ENCODE results near the gene PLEKHG4B. TPM values are rescaled to one million over a fixed set of nuclear protein-coding genes. Genes with fewer than 3 reads are reported as not detected.

PLEKHG4B gene
- total and polyA plus RNA-seq, 2 of the 8 experiments (the other 6 are each of a cell fraction or from before 2014, with no cell fraction given), result 31.1 to 43.6 TPM

GRCh38 chr5:141211-141610 is 49.2 kb downstream of the PLEKHG4B start:
- H3K79me1 ChIP-seq (ENCODE audit: low read depth, low read length), result peaks cover 10% of the 10 kb centered on the region
- H4K20me1 ChIP-seq (replicated peaks in 1 of 2; ENCODE audit: control insufficient read depth in 1 of 2, insufficient read depth in 2 of 2, low read length in 2 of 2), result peaks cover 8 to 17% of the 10 kb centered on the region in 2 experiments
- DNase-seq (ENCODE audit: low read depth in 1 of 2, low spot score in 2 of 2), result no peak
- H3K56ac ChIP-seq (replicated peaks; ENCODE audit: insufficient read length, low read depth, low read length), result no peak overlapping the region
- H3K27ac ChIP-seq (ENCODE audit: low read depth, low read length), result no peak overlapping the region
- no peak overlapping the region for H2AFZ ChIP-seq (ENCODE audit: low read length)
- H3K4me2 ChIP-seq (ENCODE audit: insufficient read depth in 1 of 2, low read depth in 2 of 2, low read length in 2 of 2), result no peak overlapping the region
- no peak overlapping the region for H3K18ac ChIP-seq (ENCODE audit: extremely low read depth, low read length)
- no peak overlapping the region for H2BK120ac ChIP-seq (replicated peaks; ENCODE audit: low read depth, low read length)
- H3K27me3 ChIP-seq (replicated peaks in 1 of 4; ENCODE audit: control insufficient read depth in 3 of 4, extremely low read depth in 1 of 4, insufficient read depth in 3 of 4, low read length in 3 of 4), result no peaks in the 10 kb centered on the region
- H3K36me3 ChIP-seq (ENCODE audit: control insufficient read depth in 2 of 4, insufficient read depth in 4 of 4, low read length in 3 of 4), result peaks cover 8 to 54% (median 33%) of the 10 kb centered on the region in 4 experiments; a peak in 7 of 8 replicates
- WGBS, 2 experiments (ENCODE audit: extremely low coverage in 1 of 2, insufficient coverage in 1 of 2, insufficient read length in 1 of 2, insufficient replicate concordance in 2 of 2, low coverage in 1 of 2, low lambda C conversion rate in 2 of 2, missing lambda C conversion rate in 1 of 2), result 84% methylated on average over 13 of the region's 13 CpGs; no CpG with 5 or more reads in 1 of the 2 experiments
- no peak overlapping the region for H4K5ac ChIP-seq (ENCODE audit: insufficient read length, low read depth, low read length)
- H3K23ac ChIP-seq (ENCODE audit: insufficient read length), result no peak overlapping the region
- H3K9me3 ChIP-seq (ENCODE audit: insufficient read depth in 2 of 2, low read depth in 1 of 2, low read length in 1 of 2), result peaks cover 0 to 8% of the 10 kb centered on the region in 2 experiments; a peak in 2 of 4 replicates
- no peak overlapping the region for H3K14ac ChIP-seq (ENCODE audit: insufficient read length)
- no peak overlapping the region for H2BK15ac ChIP-seq (ENCODE audit: low read length)
- TF ChIP-seq BACH1 (IDR thresholded peaks at IDR 0.05; ENCODE audit: low read length) (no peak), RNF2 (IDR thresholded peaks at IDR 0.05; ENCODE audit: borderline replicate concordance, low read depth, low read length, missing control alignments, poor library complexity, severe bottlenecking) (no peak), KDM5A (IDR thresholded peaks at IDR 0.05; ENCODE audit: low read length) (no peak), SIRT6 (IDR thresholded peaks at IDR 0.05; ENCODE audit: low read length) (no peak), USF2 (IDR thresholded peaks at IDR 0.05; ENCODE audit: low read length) (no peak), KDM1A (IDR thresholded peaks at IDR 0.05; ENCODE audit: borderline replicate concordance, low read length) (no peak)
- ChIA-PET CTCF (ENCODE audit: partially characterized antibody) (interaction anchor here (1.0 kb wide), 1 partner anchor 100 kb away, joined by 3 read pairs; no protein-coding TSS in a partner anchor), POLR2A (ENCODE audit: partially characterized antibody) (interaction anchor here (0.6 to 1.0 kb wide), 2 partner anchors 12 to 130 kb away, joined by 3 to 4 read pairs; partner anchors contain the start of gene PDCD6)
- peaks cover 0 to 13% of the 10 kb centered on the region in 2 experiments; a peak in 2 of 4 replicates for H3K79me2 ChIP-seq (ENCODE audit: control insufficient read depth in 1 of 2, insufficient read depth in 2 of 2, low read length in 2 of 2)
- no peak overlapping the region for H2BK12ac ChIP-seq (ENCODE audit: low read depth, low read length)
- no peak for FAIRE-seq
- H3K4ac ChIP-seq (replicated peaks; ENCODE audit: insufficient read length, low read depth, low read length), result no peak overlapping the region
- no peak overlapping the region for H3K4me3 ChIP-seq (ENCODE audit: extremely low read depth in 1 of 4, insufficient read depth in 2 of 4, low read depth in 3 of 4, low read length in 4 of 4)
- H3K9ac ChIP-seq (replicated peaks in 1 of 4; ENCODE audit: extremely low read depth in 1 of 4, low read depth in 3 of 4, low read length in 3 of 4), result no peak overlapping the region
- H4K91ac ChIP-seq (replicated peaks; ENCODE audit: insufficient read length, low read length), result no peak overlapping the region
- peaks cover 0 to 6% (median 2%) of the 10 kb centered on the region in 4 experiments; a peak in 5 of 7 replicates for H3K4me1 ChIP-seq (replicated peaks in 1 of 4; ENCODE audit: control insufficient read depth in 3 of 4, insufficient read depth in 4 of 4, low read length in 3 of 4)
- H2AK5ac ChIP-seq (ENCODE audit: low read depth, low read length), result no peak overlapping the region
- H2BK20ac ChIP-seq (ENCODE audit: low read length), result no peak overlapping the region
- 0 out of 2 replicates have a peak, but pooled peaks cover 3% of the 10 kb centered on the region for H3K23me2 ChIP-seq (ENCODE audit: low read depth, low read length)
- H2BK5ac ChIP-seq (ENCODE audit: low read depth, low read length), result no peak overlapping the region
- no peak overlapping the region for H4K8ac ChIP-seq (ENCODE audit: extremely low read depth, insufficient read depth, low read length)
